HG03095 (cell line): ENCODE results near the gene ADCYAP1R1.

ENCODE experiments used
- ATAC-seq: cut with Tn5 transposase; IDR thresholded peaks from one replicate; pipeline ENCODE4 v1.9.1; 2021; ENCODE audit warnings: moderate library complexity; ENCODE audit not compliant: unreplicated experiment

Gene ADCYAP1R1

GRCh38 chr7:31036924-31037323, 15.2 kb upstream of the ADCYAP1R1 start:
- ATAC-seq: no peak

- no peak for ATAC-seq
Observed at GRCh38 chr7:31043051-31043471, 9.0 kb upstream of the ADCYAP1R1 start.

- ATAC-seq: no peak
Observed at GRCh38 chr7:31044529-31044928, 7.6 kb upstream of the ADCYAP1R1 start.

GRCh38 chr7:31046723-31047122, 5.4 kb upstream of the ADCYAP1R1 start:
- ATAC-seq: no peak

GRCh38 chr7:31047313-31048146, 4.6 kb upstream of the ADCYAP1R1 start:
- ATAC-seq: no peak

GRCh38 chr7:31049005-31049765, 2.9 kb upstream of the ADCYAP1R1 start:
- ATAC-seq: no peak

GRCh38 chr7:31052487-31052840, 356 bp downstream of the ADCYAP1R1 start:
- ATAC-seq: no peak

- ATAC-seq: no peak
Observed at GRCh38 chr7:31052841-31053601, 913 bp downstream of the ADCYAP1R1 start.

GRCh38 chr7:31053986-31054385, 1.9 kb downstream of the ADCYAP1R1 start:
- no peak for ATAC-seq

- no peak for ATAC-seq
Observed at GRCh38 chr7:31054608-31055278, 2.6 kb downstream of the ADCYAP1R1 start.

- ATAC-seq: no peak
Observed at GRCh38 chr7:31055471-31055870, 3.4 kb downstream of the ADCYAP1R1 start.

- ATAC-seq: no peak
Observed at GRCh38 chr7:31056775-31057346, 4.8 kb downstream of the ADCYAP1R1 start.

- no peak for ATAC-seq
Observed at GRCh38 chr7:31058122-31058521, 6.0 kb downstream of the ADCYAP1R1 start.

- no peak for ATAC-seq
Observed at GRCh38 chr7:31058688-31059087, 6.6 kb downstream of the ADCYAP1R1 start.

- no peak for ATAC-seq
Observed at GRCh38 chr7:31059551-31059950, 7.4 kb downstream of the ADCYAP1R1 start.

GRCh38 chr7:31061185-31061584, 9.1 kb downstream of the ADCYAP1R1 start:
- no peak for ATAC-seq

- no peak for ATAC-seq
Observed at GRCh38 chr7:31062746-31063435, 10.8 kb downstream of the ADCYAP1R1 start.

GRCh38 chr7:31065021-31065593, 13.0 kb downstream of the ADCYAP1R1 start:
- ATAC-seq: no peak

GRCh38 chr7:31065840-31066239, 13.7 kb downstream of the ADCYAP1R1 start:
- ATAC-seq: no peak
